Motor neuron (in vitro differentiated cells): ENCODE measurements around the gene SLX9. TPM values are rescaled to one million over a fixed set of nuclear protein-coding genes. Genes with fewer than 3 reads are reported as not detected.
A peak's percentile ranks its signal among the peaks of the same experiment; 100 is the strongest.

Source experiments
- ATAC-seq, 8 experiments: fragments of 200-7000 bp; cut with Tn5 transposase; replicated peaks in 6 of 8; 2 replicates each; pipeline ENCODE4 v1.8.0; 2021; ENCODE audit warnings: mild to moderate bottlenecking in 8 of 8, moderate library complexity in 8 of 8
- H3K27ac ChIP-seq, 2 donors: fragments of 250-450 bp; sonication (Bioruptor Pico); 2 replicates each; pipeline ENCODE4 v1.9.0; 2021; ENCODE audit warnings: antibody characterized with exemption in 2 of 2, mild to moderate bottlenecking in 2 of 2, moderate library complexity in 1 of 2
- H3K4me1 ChIP-seq, 2 donors: fragments of 250-450 bp; sonication (Bioruptor Pico); replicated peaks in 1 of 2; 2 replicates each; pipeline ENCODE4 v1.6.1; 2021; ENCODE audit warnings: antibody characterized with exemption in 2 of 2, mild to moderate bottlenecking in 2 of 2, moderate library complexity in 1 of 2
- H3K4me3 ChIP-seq, 5 donors: fragments of 250-450 bp; sonication (Bioruptor Pico); 2 replicates each; pipeline ENCODE4 v1.9.0; 2021; ENCODE audit warnings: antibody characterized with exemption in 5 of 5, mild to moderate bottlenecking in 5 of 5, moderate library complexity in 4 of 5
- WGBS, 10 experiments: fragments of 450-650 bp; shearing (Covaris generic); methylation state at CpG; one replicate each; pipeline ENCODE4 v1.0.0; 2022; 5-methylcytosine and 5-hydroxymethylcytosine counted together
- in situ Hi-C, 9 experiments: fragments of 400-800 bp; cut with MboI; loops; one replicate each; pipeline ENCODE4 v1.15.0; 2021; ENCODE audit warnings: low sequenced_read_pairs in 9 of 9, low pct_unique_long_range_greater_than_20kb in 2 of 9; ENCODE audit not compliant: unreplicated experiment in 9 of 9
- total RNA-seq, 8 experiments: library from RNA; unstranded; fragments of 300-600 nt; gene quantifications; 2 replicates each; pipeline versions ENCODE4 v1.2.3 to v1.2.4, GENCODE V29; 2022

Gene SLX9
- total RNA-seq, 8 experiments from 2014 or later = 9.8 to 41.2 (median 15.3) TPM

- H3K27ac ChIP-seq = no peak overlapping the region
- peaks cover 6 to 16% of the 10 kb centered on the region in 2 donors for H3K4me1 ChIP-seq
- ATAC-seq = peak in 2 of 8 experiments; percentile 4 to 12
- in situ Hi-C loops = loop anchor here in 2 of 9 experiments (25.0 kb wide), 1 partner anchor 206 kb away; no protein-coding TSS in a partner anchor
- 4 to 9% (median 8%) methylated on average over 5 to 10 of the region's 78 CpGs; no CpG with 5 or more reads in 7 of the 10 experiments for WGBS, 10 experiments
- peak overlapping the region in 3 of 5 donors; percentile 29 to 37 (median 30) for H3K4me3 ChIP-seq
Observed at GRCh38 chr21:44931501-44932407, 8.1 kb upstream of the SLX9 start.

GRCh38 chr21:44932408-44933181, 7.2 kb upstream of the SLX9 start:
- peak; percentile 47 to 77 (median 66) for ATAC-seq
- Histone ChIP-seq H3K4me1 (peaks cover 6 to 16% of the 10 kb centered on the region in 2 donors), H3K4me3 (peak overlapping the region; percentile 4 to 37 (median 29)), H3K27ac (no peak overlapping the region)
- WGBS, 10 experiments = 0% methylated on average over 3 of the region's 68 CpGs; no CpG with 5 or more reads in 9 of the 10 experiments
- in situ Hi-C loops = loop anchor here in 2 of 9 experiments (25.0 kb wide), 1 partner anchor 205 kb away; no protein-coding TSS in a partner anchor

GRCh38 chr21:44933199-44933917, 6.5 kb upstream of the SLX9 start:
- 33 to 80% (median 52%) methylated on average over 2 to 8 of the region's 25 CpGs; no CpG with 5 or more reads in 4 of the 10 experiments for WGBS, 10 experiments
- Histone ChIP-seq H3K4me3 (no peak overlapping the region), H3K4me1 (peaks cover 6 to 16% of the 10 kb centered on the region in 2 donors), H3K27ac (no peak overlapping the region)
- in situ Hi-C loops = loop anchor here in 2 of 9 experiments (25.0 kb wide), 1 partner anchor 204 kb away; no protein-coding TSS in a partner anchor
- no peak for ATAC-seq

DNA sequence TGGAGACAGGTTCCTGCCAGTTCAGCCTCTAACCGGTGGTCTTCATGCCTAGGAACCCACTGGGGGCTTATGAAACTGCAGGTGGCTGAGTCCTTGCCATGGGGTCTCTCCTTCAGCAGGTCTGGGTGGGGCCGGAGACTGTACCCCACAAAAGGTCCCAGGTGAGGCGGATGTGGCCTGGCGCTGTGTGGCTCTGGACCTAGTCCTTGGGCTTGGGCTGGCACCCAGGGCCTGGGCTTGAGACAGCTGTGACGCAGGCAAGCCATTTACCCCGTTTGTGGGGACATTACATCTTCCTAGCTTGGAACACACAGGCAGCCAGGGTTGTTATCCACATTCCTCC, 5.9 kb upstream of the SLX9 start:
- no peak overlapping the region for H3K27ac ChIP-seq
- WGBS, 10 experiments = 79 to 100% (median 85%) methylated on average over 1 to 6 of the region's 6 CpGs; no CpG with 5 or more reads in 6 of the 10 experiments
- H3K4me3 ChIP-seq = no peak overlapping the region
- peaks cover 6 to 18% of the 10 kb centered on the region in 2 donors for H3K4me1 ChIP-seq
- in situ Hi-C loops = loop anchor here in 2 of 9 experiments (25.0 kb wide), 1 partner anchor 203 kb away; no protein-coding TSS in a partner anchor
- ATAC-seq = no peak

DNA sequence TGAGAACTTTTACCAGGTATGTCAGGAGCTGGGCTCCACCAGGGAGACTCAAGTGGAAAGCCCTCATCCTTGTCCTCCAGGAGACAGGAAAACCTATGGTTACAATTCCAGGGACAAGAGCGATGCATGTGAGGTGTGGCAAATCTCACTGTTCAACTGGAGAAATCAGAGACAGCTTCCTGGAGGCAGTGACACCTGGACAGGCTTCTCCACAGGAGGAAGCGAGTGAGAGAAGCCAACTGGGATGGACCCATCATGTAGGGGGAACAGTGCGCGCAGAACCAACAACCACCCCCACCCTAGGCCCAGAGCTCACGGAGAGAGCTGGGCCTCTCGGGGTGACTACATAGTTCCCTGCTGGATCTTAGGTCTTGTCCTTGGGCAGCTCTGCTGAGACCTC, 5.6 kb upstream of the SLX9 start:
- in situ Hi-C loops = loop anchor here in 2 of 9 experiments (25.0 kb wide), 1 partner anchor 203 kb away; no protein-coding TSS in a partner anchor
- WGBS, 10 experiments = 63 to 100% (median 80%) methylated on average over 1 to 5 of the region's 6 CpGs; no CpG with 5 or more reads in 5 of the 10 experiments
- Histone ChIP-seq H3K4me1 (peaks cover 6 to 22% of the 10 kb centered on the region in 2 donors), H3K4me3 (no peak overlapping the region), H3K27ac (no peak overlapping the region)
- ATAC-seq = no peak

- 40 to 74% (median 67%) methylated on average over 1 to 7 of the region's 9 CpGs; no CpG with 5 or more reads in 7 of the 10 experiments for WGBS, 10 experiments
- in situ Hi-C loops = loop anchor here in 2 of 9 experiments (25.0 kb wide), 1 partner anchor 202 kb away; no protein-coding TSS in a partner anchor
- Histone ChIP-seq H3K27ac (no peak overlapping the region), H3K4me1 (peaks cover 6 to 22% of the 10 kb centered on the region in 2 donors), H3K4me3 (no peak overlapping the region)
- no peak for ATAC-seq
Observed at GRCh38 chr21:44934797-44935532, 4.9 kb upstream of the SLX9 start.

DNA sequence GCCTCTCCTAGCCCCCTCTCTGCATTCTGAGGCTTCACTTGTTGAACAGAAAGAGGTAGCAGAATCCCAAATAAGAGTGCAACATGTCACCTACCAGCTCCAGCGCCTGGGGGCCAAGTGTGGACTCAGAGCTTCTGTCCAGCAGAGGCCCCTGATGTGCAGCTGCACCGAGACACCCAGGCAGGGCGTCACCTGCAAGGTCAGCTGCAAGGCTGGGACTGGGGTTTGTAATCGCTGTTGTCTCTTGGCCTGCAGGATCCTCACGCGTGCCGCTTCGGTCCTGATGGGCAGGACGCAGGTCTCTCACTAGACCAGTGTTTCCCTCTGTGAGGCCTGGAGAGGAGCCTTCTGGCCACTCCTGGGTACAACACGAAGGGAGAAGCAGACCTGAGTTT, 4.3 kb upstream of the SLX9 start:
- ATAC-seq = no peak
- no peak overlapping the region for H3K4me3 ChIP-seq
- in situ Hi-C loops = loop anchor here in 2 of 9 experiments (25.0 kb wide), 1 partner anchor 202 kb away; no protein-coding TSS in a partner anchor
- H3K4me1 ChIP-seq = peaks cover 6 to 22% of the 10 kb centered on the region in 2 donors
- H3K27ac ChIP-seq = no peak overlapping the region
- 60 to 89% (median 83%) methylated on average over 2 to 7 of the region's 10 CpGs; no CpG with 5 or more reads in 7 of the 10 experiments for WGBS, 10 experiments

DNA sequence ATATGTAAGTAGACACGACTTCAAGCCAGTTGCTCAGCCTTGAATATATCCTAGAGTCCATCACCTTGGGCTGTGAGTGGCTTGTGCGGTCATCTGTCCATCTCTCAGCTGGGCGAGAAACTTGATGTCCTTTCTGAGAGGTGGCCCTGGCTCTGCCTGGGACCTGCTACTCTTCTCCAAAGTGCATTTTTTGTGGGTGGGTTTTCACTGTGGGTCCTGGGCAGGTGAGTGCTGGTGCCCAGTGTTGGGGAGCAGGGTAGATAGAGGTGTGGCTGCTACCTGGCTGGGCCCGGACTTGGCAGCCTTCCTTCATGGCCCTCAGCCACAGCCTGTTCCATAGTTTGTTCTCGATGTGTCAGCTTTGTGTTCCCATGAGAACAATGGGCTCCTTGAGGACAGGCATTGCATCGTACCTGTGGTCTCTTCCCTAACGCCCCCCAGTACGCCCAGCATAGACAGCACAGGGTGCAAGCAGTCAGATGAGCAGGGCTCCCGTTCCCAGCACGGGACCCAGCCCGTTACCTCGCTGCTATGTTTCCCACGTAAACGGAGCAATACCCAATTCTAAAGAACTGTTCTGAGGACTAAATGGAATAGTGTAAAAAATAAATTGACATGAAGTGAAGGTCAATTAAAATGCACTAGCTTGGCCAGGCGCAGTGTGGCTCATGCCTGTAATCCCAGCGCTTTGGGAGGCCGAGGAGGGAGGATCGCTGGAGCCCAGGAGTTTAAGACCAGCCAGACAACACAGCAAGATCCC, 877 bp upstream of the SLX9 start:
- 47 to 100% (median 79%) methylated on average over 1 to 8 of the region's 18 CpGs; no CpG with 5 or more reads in 3 of the 10 experiments for whole genome bisulfite sequencing, 10 experiments
- in situ Hi-C loops = loop anchor here in 2 of 9 experiments (25.0 kb wide), 1 partner anchor 198 kb away; no protein-coding TSS in a partner anchor
- no peak for ATAC-seq

DNA sequence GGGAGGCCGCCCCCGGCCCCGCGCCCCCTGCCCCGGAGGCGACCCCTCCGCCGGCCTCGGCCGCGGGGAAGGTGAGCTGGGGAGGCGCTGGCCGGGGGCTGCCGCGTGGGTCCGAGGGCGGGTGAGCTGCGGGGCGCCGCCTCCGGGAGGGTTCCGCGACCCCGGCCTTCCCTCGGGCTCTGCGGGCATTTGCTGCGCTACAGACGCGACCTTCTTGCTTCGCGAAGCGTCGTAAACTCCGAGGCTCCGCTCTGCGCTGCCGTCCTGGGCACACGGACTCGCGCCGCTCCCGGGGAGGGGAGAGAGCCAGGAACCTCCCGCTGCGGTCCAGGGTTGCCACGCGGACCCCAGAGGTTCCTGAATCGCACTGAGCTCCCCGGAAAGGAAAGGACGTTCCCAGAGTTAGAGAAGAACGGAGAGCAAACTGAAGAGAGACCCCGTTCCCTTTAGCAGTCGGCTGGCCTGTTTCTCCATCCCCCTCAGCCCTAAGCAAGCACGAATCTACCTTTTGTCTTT, 345 bp downstream of the SLX9 start:
- Histone ChIP-seq H3K27ac (peak overlapping the region; percentile 62 to 75), H3K4me1 (peaks cover 10 to 17% of the 10 kb centered on the region in 2 donors), H3K4me3 (peak overlapping the region; percentile 67 to 100 (median 74))
- peak in 7 of 8 experiments; percentile 58 to 62 (median 60) for ATAC-seq
- in situ Hi-C loops = loop anchor here in 4 of 9 experiments (10.0 to 25.0 kb wide), 3 partner anchors 185 to 197 kb away; no protein-coding TSS in a partner anchor
- 0 to 10% (median 0%) methylated on average over 1 to 13 of the region's 53 CpGs; no CpG with 5 or more reads in 5 of the 10 experiments for WGBS, 10 experiments

More for the DNA sequence above, 877 bp upstream of the SLX9 start:
- Histone ChIP-seq H3K27ac (no peak overlapping the region), H3K4me1 (peaks cover 10 to 17% of the 10 kb centered on the region in 2 donors), H3K4me3 (peak overlapping the region; percentile 67 to 100 (median 74))

GRCh38 chr21:44941567-44941966, 1.7 kb downstream of the SLX9 start:
- peaks cover 10 to 17% of the 10 kb centered on the region in 2 donors for H3K4me1 ChIP-seq
- no peak for ATAC-seq
- H3K27ac ChIP-seq = no peak overlapping the region
- 60 to 100% (median 100%) methylated on average over 1 to 4 of the region's 8 CpGs; no CpG with 5 or more reads in 1 of the 10 experiments for WGBS, 10 experiments
- in situ Hi-C loops = loop anchor here in 4 of 9 experiments (10.0 to 25.0 kb wide), 3 partner anchors 183 to 196 kb away; no protein-coding TSS in a partner anchor
- no peak overlapping the region for H3K4me3 ChIP-seq
